ENCODE measurements around the gene AFMID.
A peak's percentile ranks its signal among the peaks of the same experiment; 100 is the strongest.
"Not testable (repeated sequence)": the region's sequence is repeated elsewhere in the genome, so short reads cannot be mapped to it uniquely, and the experiment has no call there.

Gene AFMID

GRCh38 chr17:78186692-78187595 lies at the start of gene AFMID, which contains the start of gene TK1:
AFMID (plus strand) TSS chr17:78187362; CDS start chr17:78187371, 9 bp downstream.
TK1 (minus strand) TSS chr17:78187052; CDS start chr17:78186994, 58 bp downstream.
- DNase-seq: peak; percentile 87

GRCh38 chr17:78137392-78138203 lies 49.6 kb upstream of the AFMID start:
- DNase-seq: no peak

GRCh38 chr17:78138204-78139060 lies 48.7 kb upstream of the AFMID start:
- no peak for DNase-seq

GRCh38 chr17:78139861-78140168 lies 47.3 kb upstream of the AFMID start:
- not testable (repeated sequence) for DNase-seq

GRCh38 chr17:78140169-78141051 lies 46.8 kb upstream of the AFMID start:
- DNase-seq: no peak

- no peak for DNase-seq
These were observed 45.6 kb upstream of the AFMID start for GRCh38 chr17:78141437-78142118.

- DNase-seq: peak; percentile 77
These were observed 44.9 kb upstream of the AFMID start for GRCh38 chr17:78142119-78142861.

- DNase-seq: no peak
These were observed 43.7 kb upstream of the AFMID start for GRCh38 chr17:78143214-78144146.

- peak; percentile 42 for DNase-seq
These were observed 42.9 kb upstream of the AFMID start for GRCh38 chr17:78144147-78144719.

GRCh38 chr17:78144736-78145641 lies 42.2 kb upstream of the AFMID start:
- DNase-seq: no peak

GRCh38 chr17:78146471-78146869 lies 40.7 kb upstream of the AFMID start:
- DNase-seq: no peak

- no peak for DNase-seq
These were observed 40.3 kb upstream of the AFMID start for GRCh38 chr17:78146881-78147280.

- no peak for DNase-seq
These were observed 39.7 kb upstream of the AFMID start for GRCh38 chr17:78147315-78147998.

- DNase-seq: no peak
These were observed 38.7 kb upstream of the AFMID start for GRCh38 chr17:78148286-78149016.

GRCh38 chr17:78151514-78152008 lies 35.6 kb upstream of the AFMID start:
- DNase-seq: peak; percentile 11

Data from kidney glomerular epithelial cell (primary cell).